SK-N-MC (cell line): ENCODE results near the gene RNU5D-1.
A peak's percentile ranks its signal among the peaks of the same experiment; 100 is the strongest.

Experiments
- DNase-seq: peaks from one replicate; pipeline ENCODE4 v3.0.0-alpha.2; 2011; ENCODE audit warnings: low read depth, low spot score
- H3K27ac ChIP-seq: fragments of 200-600 bp; sonication (generic); 2 replicates; pipeline ENCODE4 v1.5.1; 2016; ENCODE audit warnings: mixed run types
- H3K36me3 ChIP-seq: fragments of 200-600 bp; sonication (generic); 2 replicates; pipeline ENCODE4 v1.6.1; 2017; ENCODE audit warnings: antibody characterized with exemption, low read length, mixed read lengths; ENCODE audit not compliant: insufficient read depth
- H3K4me3 ChIP-seq: fragments of 200-600 bp; sonication (generic); 2 replicates; pipeline ENCODE4 v1.5.1; 2016
- H3K9ac ChIP-seq: fragments of 200-600 bp; sonication (generic); 2 replicates; pipeline ENCODE4 v1.8.0; 2017; ENCODE audit warnings: mixed run types, mixed read lengths; ENCODE audit not compliant: insufficient read length
- H3K9me3 ChIP-seq: fragments of 200-600 bp; sonication (generic); 2 replicates; pipeline ENCODE4 v1.6.1; 2017; ENCODE audit warnings: low read depth, mild to moderate bottlenecking, antibody characterized with exemption, low read length, moderate library complexity, mixed read lengths
- EZH2 ChIP-seq: fragments of 200-600 bp; sonication (generic); IDR thresholded peaks from one replicate; pipeline ENCODE4 v1.6.1; 2017; ENCODE audit warnings: antibody characterized with exemption
- FOXP2 ChIP-seq: optimal IDR thresholded peaks from 2 replicates; pipeline ENCODE3; 2011; ENCODE audit warnings: mild to moderate bottlenecking, moderate library complexity; ENCODE audit not compliant: insufficient read depth; ENCODE audit errors: extremely low read length, control extremely low read depth
- POLR2AphosphoS5 ChIP-seq: IDR thresholded peaks from 2 replicates; pipeline ENCODE4 v1.6.1; 2012; ENCODE audit warnings: mild to moderate bottlenecking, low read depth, low read length, borderline replicate concordance

The RNU5D-1 gene

DNA sequence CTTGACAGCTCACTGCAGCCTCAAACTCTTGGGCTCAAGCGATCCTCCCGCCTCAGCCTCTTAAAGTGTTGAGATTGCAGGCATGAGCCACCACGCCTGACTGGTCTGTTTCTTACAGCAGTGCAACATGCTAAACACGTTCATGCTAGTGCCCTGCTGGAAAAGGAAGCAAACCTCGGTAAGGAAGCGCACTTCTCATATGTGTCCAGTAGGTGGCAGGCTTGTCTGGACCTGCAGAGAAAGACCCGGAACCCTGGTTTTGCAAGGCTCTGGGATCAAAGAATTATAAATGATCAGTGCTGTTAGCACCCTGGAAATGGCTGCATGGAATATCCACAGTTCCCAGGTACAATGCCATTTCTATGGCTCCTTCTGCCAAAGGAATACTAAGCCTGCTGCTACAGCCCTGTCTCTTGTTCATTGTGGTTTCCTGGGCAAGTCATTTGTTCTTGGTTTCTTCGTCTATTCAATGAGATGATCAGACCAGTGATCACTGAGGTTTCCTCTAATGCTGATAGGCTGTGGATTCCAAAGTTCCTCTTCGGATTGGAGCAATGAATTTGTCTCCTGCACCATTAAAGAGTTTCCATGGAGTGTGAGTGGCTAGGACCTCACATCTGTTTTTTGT is 15.9 kb downstream of the RNU5D-1 start:
- TF ChIP-seq FOXP2 (peak; percentile 9), POLR2AphosphoS5 (no peak)
- Histone ChIP-seq H3K4me3 (peak overlapping the region; percentile 32; the same call in 1 of the 2 replicates), H3K36me3 (no peaks in the 10 kb centered on the region), H3K9ac (no peak overlapping the region), H3K27ac (no peak overlapping the region), H3K9me3 (no peaks in the 10 kb centered on the region)
- peak; percentile 57 for DNase-seq

DNA sequence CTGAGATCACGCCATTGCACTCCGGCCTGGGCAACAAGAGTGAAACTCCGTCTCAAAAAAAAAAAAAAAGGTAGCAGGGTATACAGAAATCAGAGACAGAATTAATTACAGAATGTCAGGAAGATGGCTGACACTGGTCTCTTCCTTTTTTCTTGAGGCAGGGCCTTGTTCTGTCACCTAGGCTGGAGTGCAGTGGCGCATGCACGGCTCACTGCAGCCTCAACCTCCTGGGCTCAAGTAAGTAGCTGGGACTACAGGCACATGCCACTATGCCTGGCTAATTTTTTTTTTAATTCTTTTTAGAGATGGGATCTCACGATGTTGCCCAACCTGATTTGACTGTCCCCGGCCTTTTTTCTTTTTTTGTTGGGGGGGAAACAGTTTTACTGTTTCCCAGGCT is 16.4 kb downstream of the RNU5D-1 start:
- no peak for DNase-seq
- H3K9me3 ChIP-seq = no peaks in the 10 kb centered on the region
- TF ChIP-seq EZH2 (no peak), POLR2AphosphoS5 (no peak), FOXP2 (no peak)
- H3K27ac ChIP-seq = no peak overlapping the region
- no peak overlapping the region for H3K4me3 ChIP-seq
- no peaks in the 10 kb centered on the region for H3K36me3 ChIP-seq
- no peak overlapping the region for H3K9ac ChIP-seq

DNA sequence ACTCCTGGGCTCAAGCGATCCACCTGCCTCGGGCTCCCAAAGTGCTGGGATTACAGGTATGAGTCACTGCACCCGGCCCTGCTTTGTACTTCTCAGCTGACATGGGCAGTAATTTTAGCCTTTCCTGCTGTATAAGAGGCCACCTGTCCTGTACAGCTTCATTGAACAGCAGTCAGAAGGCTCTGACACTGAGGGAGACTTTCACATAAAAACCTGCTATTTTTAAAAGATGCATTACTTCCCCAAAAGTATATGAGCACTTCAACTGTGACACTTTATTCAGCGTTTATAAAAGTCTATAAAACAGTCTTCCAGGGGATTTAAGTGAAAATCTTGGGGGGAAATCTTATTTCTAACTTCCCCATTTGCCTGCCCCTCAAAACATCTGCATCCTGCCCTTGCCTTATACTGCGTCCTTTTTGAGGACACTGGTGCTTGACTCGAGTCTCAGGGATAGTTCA is 17.6 kb downstream of the RNU5D-1 start:
- Histone ChIP-seq H3K4me3 (no peak overlapping the region), H3K36me3 (no peaks in the 10 kb centered on the region), H3K27ac (no peak overlapping the region), H3K9me3 (0 out of 2 replicates have a peak, but pooled peaks cover 2% of the 10 kb centered on the region), H3K9ac (no peak overlapping the region)
- no peak for TF ChIP-seq EZH2
- TF ChIP-seq FOXP2 = no peak
- TF ChIP-seq POLR2AphosphoS5 = no peak
- DNase-seq = no peak

DNA sequence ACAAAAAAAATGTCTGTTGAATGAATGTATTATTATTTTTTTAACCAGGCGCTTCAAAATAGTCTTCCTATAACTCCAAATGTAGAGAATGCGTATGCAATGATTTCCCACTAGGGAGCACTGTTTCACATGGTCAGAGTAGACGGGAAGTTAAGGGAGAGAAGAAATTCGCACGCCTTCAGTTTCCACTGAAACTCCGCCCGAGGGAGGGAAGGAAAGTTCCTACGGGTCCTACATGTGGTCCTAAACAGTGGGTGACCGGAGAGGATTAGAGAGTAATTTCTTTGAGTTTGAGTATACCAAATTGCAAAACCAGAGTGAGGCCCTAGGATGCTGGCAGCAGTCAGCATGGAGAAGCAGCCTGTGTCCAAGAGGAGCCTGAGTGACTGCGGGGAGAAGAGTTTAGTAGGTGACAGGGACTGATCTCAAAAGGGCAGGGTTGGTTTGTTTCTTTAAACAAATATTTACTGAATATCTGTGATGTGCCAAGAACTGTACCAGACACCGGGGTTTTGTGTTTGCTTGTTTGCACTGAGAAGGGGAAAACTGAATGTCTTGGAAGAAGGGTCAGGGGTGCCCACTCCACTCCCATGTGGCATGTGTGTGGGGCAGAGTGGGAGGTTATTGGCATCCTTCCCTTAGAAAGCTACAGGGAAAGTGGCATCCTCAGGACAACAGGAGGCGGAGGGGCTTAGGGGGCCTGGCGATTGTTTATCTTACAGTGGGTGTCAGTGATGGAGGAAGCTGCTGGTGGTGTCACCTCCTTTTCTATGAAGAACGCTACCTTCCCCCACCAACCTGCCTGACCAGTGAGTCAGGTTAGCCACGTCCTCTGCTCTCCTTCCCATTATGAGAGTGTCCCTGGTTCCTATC is 22.8 kb downstream of the RNU5D-1 start:
- Histone ChIP-seq H3K27ac (no peak overlapping the region), H3K4me3 (no peak overlapping the region), H3K9ac (no peak overlapping the region), H3K9me3 (0 out of 2 replicates have a peak, but pooled peaks cover 2% of the 10 kb centered on the region), H3K36me3 (no peaks in the 10 kb centered on the region)
- TF ChIP-seq POLR2AphosphoS5 = no peak
- TF ChIP-seq EZH2 = no peak
- TF ChIP-seq FOXP2 = no peak
- DNase-seq = no peak

- Histone ChIP-seq H3K4me3 (no peak overlapping the region), H3K27ac (no peak overlapping the region), H3K36me3 (no peaks in the 10 kb centered on the region), H3K9ac (no peak overlapping the region), H3K9me3 (0 out of 2 replicates have a peak, but pooled peaks cover 2% of the 10 kb centered on the region)
- TF ChIP-seq FOXP2 (no peak), EZH2 (no peak), POLR2AphosphoS5 (no peak)
- no peak for DNase-seq
Measured at GRCh38 chr1:44707112-44707881, 23.7 kb downstream of the RNU5D-1 start.

DNA sequence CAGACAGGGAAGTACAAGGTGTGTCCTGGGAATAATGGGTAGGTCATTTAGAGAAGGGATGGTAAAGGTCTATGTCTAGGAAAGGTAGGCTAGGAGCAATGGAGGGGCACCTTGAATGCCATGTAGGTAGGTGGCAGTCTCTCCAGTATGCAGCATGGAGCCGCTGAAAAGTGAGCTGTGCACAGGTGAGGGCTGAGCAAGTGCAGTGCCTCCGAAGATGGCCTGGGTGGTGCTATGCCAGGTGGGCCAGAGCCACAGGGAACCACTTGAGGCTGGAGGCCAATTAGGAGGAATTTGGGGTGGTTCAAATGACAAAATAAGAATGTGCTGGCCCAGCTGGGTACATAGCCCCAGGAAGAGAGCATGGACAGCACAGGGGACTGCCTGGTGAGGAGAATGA is 25.0 kb downstream of the RNU5D-1 start:
- Histone ChIP-seq H3K9me3 (0 out of 2 replicates have a peak, but pooled peaks cover 2% of the 10 kb centered on the region), H3K9ac (no peak overlapping the region), H3K36me3 (no peaks in the 10 kb centered on the region), H3K27ac (no peak overlapping the region), H3K4me3 (no peak overlapping the region)
- no peak for DNase-seq
- TF ChIP-seq FOXP2 (no peak), EZH2 (no peak), POLR2AphosphoS5 (no peak)

- Histone ChIP-seq H3K9ac (no peak overlapping the region), H3K9me3 (0 out of 2 replicates have a peak, but pooled peaks cover 2% of the 10 kb centered on the region), H3K27ac (no peak overlapping the region), H3K36me3 (no peaks in the 10 kb centered on the region), H3K4me3 (no peak overlapping the region)
- TF ChIP-seq FOXP2 (no peak), POLR2AphosphoS5 (no peak), EZH2 (no peak)
- DNase-seq = no peak
Measured at GRCh38 chr1:44705470-44705869, 25.5 kb downstream of the RNU5D-1 start.

DNA sequence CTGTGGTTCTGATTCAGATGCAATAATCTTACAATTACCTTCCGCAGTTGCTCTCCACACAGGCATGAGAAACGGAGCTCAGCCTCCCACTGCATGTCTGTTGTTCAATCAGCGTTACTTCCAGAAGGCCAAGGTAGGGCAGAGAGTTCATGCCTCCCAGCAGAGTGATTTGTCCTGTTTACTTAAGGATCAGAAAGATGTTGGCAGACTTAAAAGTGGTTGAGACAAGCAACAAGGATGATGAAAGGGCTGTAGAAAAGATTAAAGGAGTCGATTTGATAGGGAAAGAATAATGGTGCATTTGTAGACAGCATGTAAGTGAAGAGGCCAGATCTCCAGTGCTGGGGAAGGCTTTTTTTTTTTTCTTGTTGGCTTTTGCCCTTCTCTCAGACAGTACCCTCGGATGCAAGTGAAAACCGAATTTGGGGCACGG is 29.8 kb downstream of the RNU5D-1 start:
- no peak overlapping the region for H3K4me3 ChIP-seq
- DNase-seq = no peak

More for the DNA sequence above, 29.8 kb downstream of the RNU5D-1 start:
- TF ChIP-seq FOXP2 (no peak), POLR2AphosphoS5 (no peak), EZH2 (no peak)
- no peak overlapping the region for H3K9ac ChIP-seq
- H3K27ac ChIP-seq = no peak overlapping the region
- H3K36me3 ChIP-seq = no peaks in the 10 kb centered on the region
- H3K9me3 ChIP-seq = no peaks in the 10 kb centered on the region
